ENCODE results near the gene PLEKHG5.

Gene PLEKHG5

DNA sequence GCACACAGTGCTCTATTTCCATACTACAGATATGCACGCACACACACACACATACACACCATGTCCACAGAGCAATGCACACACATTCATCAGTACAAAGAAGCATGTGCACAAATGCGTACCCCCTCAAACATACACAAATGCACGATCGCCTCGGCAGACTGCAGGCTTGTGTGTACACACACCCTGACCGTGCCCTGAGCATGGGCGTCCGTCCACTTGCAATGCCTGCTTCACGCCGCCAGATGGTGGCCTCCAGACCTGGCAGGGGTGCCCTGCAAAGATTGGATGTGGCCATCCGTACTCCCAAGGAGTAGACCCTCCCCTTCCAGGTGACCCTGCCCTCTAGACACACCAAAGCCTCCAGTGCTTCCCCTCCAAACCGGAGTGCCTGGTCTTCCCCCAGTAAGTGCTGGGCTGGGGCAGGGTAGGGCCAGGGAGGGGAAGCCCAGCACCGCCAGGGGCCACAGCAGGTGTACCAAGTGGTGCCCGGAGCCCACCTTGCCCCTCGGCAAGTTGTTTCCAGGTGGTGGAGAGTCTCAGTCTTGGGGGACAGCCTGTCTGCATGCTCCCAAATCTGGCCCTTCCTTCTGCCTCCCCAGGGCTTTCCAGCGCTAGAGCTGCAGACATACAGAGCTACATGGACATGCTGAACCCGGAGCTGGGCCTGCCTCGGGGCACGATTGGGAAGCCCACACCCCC is 46.3 kb downstream of the PLEKHG5 start:
- no peaks in the 10 kb centered on the region for H3K79me2 ChIP-seq (ENCODE audit: low read length)
- H3K27me3 ChIP-seq (ENCODE audit: low read depth, low read length) = no peaks in the 10 kb centered on the region
- no peak overlapping the region for H3K4me2 ChIP-seq (ENCODE audit: low read length)
- H3K4me3 ChIP-seq (ENCODE audit: low read length) = no peak overlapping the region
- H3K9ac ChIP-seq (ENCODE audit: low read length) = no peak overlapping the region
- no peaks in the 10 kb centered on the region for H3K9me3 ChIP-seq (ENCODE audit: insufficient read depth, low read length)
- no peaks in the 10 kb centered on the region for H3K36me3 ChIP-seq (replicated peaks; ENCODE audit: low read depth, low read length)
- H3K4me1 ChIP-seq (ENCODE audit: low read length) = no peaks in the 10 kb centered on the region
- TF ChIP-seq, protein P1, sequence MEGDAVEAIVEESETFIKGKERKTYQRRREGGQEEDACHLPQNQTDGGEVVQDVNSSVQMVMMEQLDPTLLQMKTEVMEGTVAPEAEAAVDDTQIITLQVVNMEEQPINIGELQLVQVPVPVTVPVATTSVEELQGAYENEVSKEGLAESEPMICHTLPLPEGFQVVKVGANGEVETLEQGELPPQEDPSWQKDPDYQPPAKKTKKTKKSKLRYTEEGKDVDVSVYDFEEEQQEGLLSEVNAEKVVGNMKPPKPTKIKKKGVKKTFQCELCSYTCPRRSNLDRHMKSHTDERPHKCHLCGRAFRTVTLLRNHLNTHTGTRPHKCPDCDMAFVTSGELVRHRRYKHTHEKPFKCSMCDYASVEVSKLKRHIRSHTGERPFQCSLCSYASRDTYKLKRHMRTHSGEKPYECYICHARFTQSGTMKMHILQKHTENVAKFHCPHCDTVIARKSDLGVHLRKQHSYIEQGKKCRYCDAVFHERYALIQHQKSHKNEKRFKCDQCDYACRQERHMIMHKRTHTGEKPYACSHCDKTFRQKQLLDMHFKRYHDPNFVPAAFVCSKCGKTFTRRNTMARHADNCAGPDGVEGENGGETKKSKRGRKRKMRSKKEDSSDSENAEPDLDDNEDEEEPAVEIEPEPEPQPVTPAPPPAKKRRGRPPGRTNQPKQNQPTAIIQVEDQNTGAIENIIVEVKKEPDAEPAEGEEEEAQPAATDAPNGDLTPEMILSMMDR (IDR thresholded peaks at IDR 0.05; ENCODE audit: low read depth, low read length) = peak; percentile 41
- TF ChIP-seq EZH2phosphoT487 (IDR thresholded peaks at IDR 0.05; ENCODE audit: low read depth) = no peak
- no peak overlapping the region for H2AFZ ChIP-seq (ENCODE audit: low read depth, low read length)
- no peak overlapping the region for H3K27ac ChIP-seq (ENCODE audit: low read length)
- no peaks in the 10 kb centered on the region for H4K20me1 ChIP-seq (ENCODE audit: insufficient read depth, low read length)

DNA sequence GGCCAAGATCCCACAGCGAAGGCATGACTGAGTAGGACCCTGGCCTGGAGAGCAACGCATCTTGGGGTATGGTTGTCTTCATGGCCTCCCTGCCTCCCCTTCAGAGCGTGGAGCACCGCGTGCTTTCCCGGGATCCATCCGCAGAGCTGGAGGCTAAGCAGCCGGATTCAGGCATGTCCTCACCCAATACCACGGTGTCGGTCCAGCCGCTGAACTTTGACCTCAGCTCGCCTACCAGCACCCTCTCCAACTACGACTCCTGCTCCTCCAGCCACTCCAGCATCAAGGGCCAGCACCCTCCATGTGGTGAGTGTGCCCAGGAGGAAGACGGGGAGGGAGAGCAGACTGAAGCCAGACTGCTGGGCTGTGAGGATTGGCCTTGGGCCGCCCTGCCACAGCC is 47.1 kb downstream of the PLEKHG5 start:
- Histone ChIP-seq H4K20me1 (ENCODE audit: insufficient read depth, low read length) (no peaks in the 10 kb centered on the region), H3K4me3 (ENCODE audit: low read length) (no peak overlapping the region), H3K9ac (ENCODE audit: low read length) (no peak overlapping the region), H3K4me2 (ENCODE audit: low read length) (no peak overlapping the region), H2AFZ (ENCODE audit: low read depth, low read length) (no peak overlapping the region), H3K9me3 (ENCODE audit: insufficient read depth, low read length) (no peaks in the 10 kb centered on the region), H3K79me2 (ENCODE audit: low read length) (no peaks in the 10 kb centered on the region), H3K4me1 (ENCODE audit: low read length) (no peaks in the 10 kb centered on the region), H3K36me3 (replicated peaks; ENCODE audit: low read depth, low read length) (no peaks in the 10 kb centered on the region), H3K27me3 (ENCODE audit: low read depth, low read length) (no peaks in the 10 kb centered on the region), H3K27ac (ENCODE audit: low read length) (no peak overlapping the region)
- no peak for TF ChIP-seq EZH2phosphoT487 (IDR thresholded peaks at IDR 0.05; ENCODE audit: low read depth)
- TF ChIP-seq, protein P1 (IDR thresholded peaks at IDR 0.05; ENCODE audit: low read depth, low read length) = no peak

GRCh38 chr1:6443339-6444115 is 47.9 kb downstream of the PLEKHG5 start:
- no peak for TF ChIP-seq EZH2phosphoT487 (IDR thresholded peaks at IDR 0.05; ENCODE audit: low read depth)
- TF ChIP-seq, protein P1 (IDR thresholded peaks at IDR 0.05; ENCODE audit: low read depth, low read length) = no peak
- Histone ChIP-seq H3K4me3 (ENCODE audit: low read length) (no peak overlapping the region), H4K20me1 (ENCODE audit: insufficient read depth, low read length) (no peaks in the 10 kb centered on the region), H3K79me2 (ENCODE audit: low read length) (no peaks in the 10 kb centered on the region), H3K9ac (ENCODE audit: low read length) (no peak overlapping the region), H3K27ac (ENCODE audit: low read length) (no peak overlapping the region), H2AFZ (ENCODE audit: low read depth, low read length) (no peak overlapping the region), H3K36me3 (replicated peaks; ENCODE audit: low read depth, low read length) (no peaks in the 10 kb centered on the region), H3K4me2 (ENCODE audit: low read length) (no peak overlapping the region), H3K4me1 (ENCODE audit: low read length) (no peaks in the 10 kb centered on the region), H3K9me3 (ENCODE audit: insufficient read depth, low read length) (no peaks in the 10 kb centered on the region), H3K27me3 (ENCODE audit: low read depth, low read length) (no peaks in the 10 kb centered on the region)

GRCh38 chr1:6441586-6441985 is 49.9 kb downstream of the PLEKHG5 start:
- no peaks in the 10 kb centered on the region for H4K20me1 ChIP-seq (ENCODE audit: insufficient read depth, low read length)
- no peak overlapping the region for H3K27ac ChIP-seq (ENCODE audit: low read length)
- TF ChIP-seq, protein P1 (IDR thresholded peaks at IDR 0.05; ENCODE audit: low read depth, low read length) = no peak
- no peak for TF ChIP-seq EZH2phosphoT487 (IDR thresholded peaks at IDR 0.05; ENCODE audit: low read depth)
- no peak overlapping the region for H3K9ac ChIP-seq (ENCODE audit: low read length)
- H3K4me3 ChIP-seq (ENCODE audit: low read length) = no peak overlapping the region
- no peaks in the 10 kb centered on the region for H3K9me3 ChIP-seq (ENCODE audit: insufficient read depth, low read length)
- no peaks in the 10 kb centered on the region for H3K79me2 ChIP-seq (ENCODE audit: low read length)
- no peak overlapping the region for H2AFZ ChIP-seq (ENCODE audit: low read depth, low read length)
- H3K4me2 ChIP-seq (ENCODE audit: low read length) = no peak overlapping the region
- no peaks in the 10 kb centered on the region for H3K27me3 ChIP-seq (ENCODE audit: low read depth, low read length)
- H3K4me1 ChIP-seq (ENCODE audit: low read length) = no peaks in the 10 kb centered on the region
- H3K36me3 ChIP-seq (replicated peaks; ENCODE audit: low read depth, low read length) = no peaks in the 10 kb centered on the region
